Stimulated activated CD8-positive, alpha-beta memory T cell treated with anti-CD3 and anti-CD28 coated beads, Interleukin-7, amount 100 ng/mL, for 1 hour (primary cell): Measurements from ENCODE around the gene NPHS1.
"Not testable (repeated sequence)": the region's sequence is repeated elsewhere in the genome, so short reads cannot be mapped to it uniquely, and the experiment has no call there.

Experiments
- DNase-seq, 2 donors: peaks; one replicate each; pipeline ENCODE4 v3.0.0-alpha.2; 2020; ENCODE audit warnings: low read depth in 2 of 2

NPHS1 gene

GRCh38 chr19:35851213-35852028 lies 883 bp downstream of the NPHS1 start:
- DNase-seq: no peak

GRCh38 chr19:35848919-35849505 lies 3.3 kb downstream of the NPHS1 start:
- DNase-seq: no peak

- no peak for DNase-seq
These were observed 3.8 kb downstream of the NPHS1 start for GRCh38 chr19:35848486-35848885.

- no peak for DNase-seq
These were observed 4.4 kb downstream of the NPHS1 start for GRCh38 chr19:35847911-35848310.

GRCh38 chr19:35846038-35846668 lies 6.2 kb downstream of the NPHS1 start:
- no peak for DNase-seq

GRCh38 chr19:35845215-35846037 lies 6.9 kb downstream of the NPHS1 start:
- no peak for DNase-seq

- DNase-seq: no peak
These were observed 7.7 kb downstream of the NPHS1 start for GRCh38 chr19:35844482-35845214.

GRCh38 chr19:35843676-35844481 lies 8.4 kb downstream of the NPHS1 start:
- no peak for DNase-seq

- DNase-seq: no peak
These were observed 9.5 kb downstream of the NPHS1 start for GRCh38 chr19:35842666-35843272.

- no peak for DNase-seq
These were observed 10.2 kb downstream of the NPHS1 start for GRCh38 chr19:35841961-35842595.

GRCh38 chr19:35836096-35836495 lies 16.2 kb downstream of the NPHS1 start:
- DNase-seq: not testable (repeated sequence)

GRCh38 chr19:35833972-35834371 lies 18.3 kb downstream of the NPHS1 start:
- DNase-seq: no peak

- no peak for DNase-seq
These were observed 20.2 kb downstream of the NPHS1 start for GRCh38 chr19:35832054-35832453.

GRCh38 chr19:35830986-35831385 lies 21.3 kb downstream of the NPHS1 start:
- no peak for DNase-seq

- peak in 1 of 2 donors; percentile 17 for DNase-seq
These were observed 23.5 kb downstream of the NPHS1 start for GRCh38 chr19:35828692-35829301.

- no peak for DNase-seq
These were observed 28.2 kb downstream of the NPHS1 start for GRCh38 chr19:35824150-35824549.

- no peak for DNase-seq
These were observed 29.7 kb downstream of the NPHS1 start for GRCh38 chr19:35822579-35822978.

GRCh38 chr19:35818445-35818844 lies 33.9 kb downstream of the NPHS1 start:
- DNase-seq: no peak

- no peak for DNase-seq
These were observed 35.5 kb downstream of the NPHS1 start for GRCh38 chr19:35816846-35817245.
